G401.6 (cell line): ENCODE measurements around the gene SH3PXD2A.

Experiments used
- FAIRE-seq: peaks from 2 replicates; lab custom pipeline; 2012; peaks lifted over from hg19 to GRCh38; lab: Jason Lieb, UNC

Gene SH3PXD2A

DNA sequence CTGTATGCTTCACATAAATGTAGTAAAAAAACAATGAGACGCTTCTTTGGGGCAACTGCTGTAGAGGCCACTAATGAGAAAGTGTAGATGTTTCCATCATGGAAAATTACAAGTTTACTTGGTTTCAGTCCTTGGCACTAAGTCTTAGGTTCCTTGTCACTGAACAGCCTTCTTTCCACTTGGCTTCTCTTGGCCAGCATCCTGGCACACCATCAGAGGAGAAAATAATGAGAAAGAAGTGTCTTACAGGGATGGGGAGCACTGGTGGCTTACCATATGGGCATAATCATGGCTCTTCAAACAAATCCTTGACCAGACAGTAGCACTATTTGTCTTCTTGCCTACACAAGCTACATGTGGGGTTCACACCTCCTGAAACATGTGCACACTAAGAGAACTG, 22.5 kb upstream of the SH3PXD2A start:
- FAIRE-seq, result no peak

GRCh38 chr10:103876155-103876554, 20.8 kb upstream of the SH3PXD2A start:
- FAIRE-seq, result no peak

DNA sequence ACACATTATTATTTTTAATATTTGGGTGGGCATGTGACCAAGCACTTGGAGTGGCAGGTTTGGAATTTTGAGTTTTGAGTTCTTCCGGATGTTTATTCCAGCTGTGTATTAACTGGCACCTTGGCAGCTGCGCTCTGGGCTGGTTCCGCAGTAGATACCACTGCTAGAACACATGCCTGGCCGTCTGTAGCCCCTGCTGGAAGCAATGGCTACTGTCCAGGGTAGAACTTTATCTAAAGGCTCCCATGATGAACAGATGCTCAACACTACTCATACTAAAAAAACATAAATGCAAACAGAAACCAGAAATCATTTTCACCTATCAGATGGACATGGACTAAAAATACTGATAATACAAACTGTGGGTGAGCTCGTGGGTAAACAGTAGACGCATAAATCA, 19.4 kb upstream of the SH3PXD2A start:
- FAIRE-seq, result no peak

DNA sequence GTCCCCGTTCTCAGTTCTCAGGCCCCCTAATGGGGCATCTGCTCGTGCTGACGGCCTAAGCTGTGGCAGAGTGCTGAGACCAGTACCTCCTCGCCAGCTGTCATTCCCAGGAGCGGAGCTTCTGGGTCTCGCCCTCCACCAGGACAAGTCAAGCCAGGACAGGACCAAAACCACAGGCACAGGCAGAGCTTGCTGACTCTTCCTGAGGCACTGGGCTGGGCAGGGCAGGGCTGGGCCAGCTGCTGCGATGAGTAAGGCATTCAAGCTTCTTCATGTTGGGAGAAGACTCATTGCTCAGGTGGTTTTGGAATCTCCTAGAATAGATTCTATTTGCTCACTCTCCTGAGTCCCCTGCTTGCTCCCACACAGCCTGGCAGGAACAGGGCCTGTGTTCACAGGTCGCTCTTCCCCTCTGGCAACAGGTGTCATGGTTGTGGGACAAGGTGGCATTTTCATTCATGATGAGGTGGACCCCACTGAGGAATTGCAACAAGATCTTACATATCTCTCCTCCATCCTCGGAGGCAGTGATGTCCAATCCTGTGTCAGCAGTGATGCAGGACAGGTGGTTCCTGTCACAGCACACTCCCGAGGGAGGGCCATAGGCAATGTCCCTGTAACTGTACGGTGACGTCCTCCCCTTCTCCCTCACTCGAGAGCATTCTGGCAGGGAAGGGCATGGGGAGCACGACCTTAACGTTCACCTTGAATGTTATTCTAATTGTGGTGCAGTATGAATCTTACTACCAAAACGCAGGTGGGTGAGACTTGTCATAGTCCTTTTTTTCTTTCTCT, 17.0 kb upstream of the SH3PXD2A start:
- FAIRE-seq, result no peak

GRCh38 chr10:103871006-103871405, 15.6 kb upstream of the SH3PXD2A start:
- no peak for FAIRE-seq

- FAIRE-seq, result no peak
These were observed 15.1 kb upstream of the SH3PXD2A start for GRCh38 chr10:103870516-103870915.

DNA sequence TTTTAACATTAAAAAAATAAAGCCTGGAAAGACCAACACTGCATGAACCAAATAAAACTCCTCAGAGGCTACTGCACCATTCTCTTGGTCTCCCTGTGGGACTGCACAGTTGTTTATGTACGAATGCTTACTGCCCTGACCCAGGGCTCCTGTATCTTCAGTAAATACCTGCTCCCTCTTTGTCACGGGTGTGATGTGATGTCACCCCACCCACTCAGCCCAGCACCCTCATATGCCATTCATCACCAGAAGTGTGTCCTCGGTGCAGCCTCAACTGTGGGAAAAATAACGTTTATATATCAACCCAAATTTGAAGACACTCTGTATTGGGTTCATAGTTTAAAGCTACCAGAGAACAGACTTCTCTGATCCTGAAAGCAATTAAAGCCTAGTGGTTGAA, 14.0 kb upstream of the SH3PXD2A start:
- no peak for FAIRE-seq

DNA sequence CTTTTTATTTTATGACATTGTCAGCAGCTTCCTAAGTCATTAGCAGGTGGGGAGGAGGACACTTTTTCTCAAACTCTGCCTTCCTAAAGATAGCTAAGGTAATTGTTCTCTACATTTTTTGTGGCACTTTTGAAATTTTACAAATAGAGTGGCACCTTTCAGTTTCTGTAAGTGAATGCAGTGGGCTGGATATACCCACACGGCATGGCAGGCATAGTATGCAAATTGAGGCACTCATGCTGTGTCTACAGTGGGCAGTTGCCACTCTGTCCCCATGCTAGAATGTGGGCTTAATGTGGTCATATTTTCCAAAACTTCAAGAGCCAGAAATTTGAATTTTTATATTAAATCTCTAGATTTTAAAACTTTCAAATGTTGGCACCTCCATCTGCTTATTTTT, 12.8 kb upstream of the SH3PXD2A start:
- FAIRE-seq, result no peak

GRCh38 chr10:103861505-103861904, 6.1 kb upstream of the SH3PXD2A start:
- no peak for FAIRE-seq

DNA sequence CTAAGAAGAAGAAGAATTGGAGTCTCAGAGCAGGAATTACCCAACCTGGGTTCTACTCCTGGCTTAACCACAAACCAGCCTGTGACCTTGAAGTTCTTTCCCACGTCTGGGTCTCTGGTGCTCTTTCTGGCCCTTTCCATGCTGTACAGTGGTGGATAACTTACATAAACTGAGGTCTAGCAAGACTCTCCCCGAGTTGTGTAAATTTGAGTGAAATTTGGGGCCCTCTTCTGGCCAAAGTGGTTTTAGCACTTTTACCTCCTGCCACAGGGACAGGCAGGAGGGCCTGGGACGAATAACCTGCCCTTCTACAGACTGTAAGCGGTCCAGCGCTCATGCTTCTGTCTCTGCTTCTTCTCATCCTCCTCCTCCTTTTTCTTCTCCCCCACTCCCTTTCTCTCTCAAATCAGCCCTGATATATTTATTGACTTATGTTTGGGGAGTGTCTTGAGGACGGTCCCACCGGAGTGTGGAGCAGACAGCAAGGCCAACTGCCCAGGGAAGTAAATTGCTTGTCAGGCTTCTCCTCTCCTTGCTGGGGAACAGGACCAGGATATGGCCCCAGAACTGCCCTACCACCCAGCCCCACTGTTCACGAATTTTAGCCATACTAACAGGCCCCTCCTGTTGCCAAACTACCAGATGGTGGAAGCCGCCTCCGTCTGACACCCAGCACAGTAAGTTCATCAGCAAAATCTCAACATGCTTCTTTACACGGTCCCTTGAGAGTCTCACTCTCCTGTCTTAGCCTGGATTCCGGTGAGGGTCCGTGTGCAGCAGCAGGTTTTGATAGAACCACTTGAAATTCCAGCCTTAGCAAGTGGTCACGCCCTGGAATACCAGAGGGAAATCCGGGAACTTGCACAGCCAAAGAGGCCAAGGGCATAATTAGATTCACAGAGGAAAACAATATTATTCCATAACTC, 4.0 kb upstream of the SH3PXD2A start:
- FAIRE-seq, result peak; percentile 87

GRCh38 chr10:103858360-103858759, 3.0 kb upstream of the SH3PXD2A start:
- FAIRE-seq, result no peak

- no peak for FAIRE-seq
These were observed 1.4 kb upstream of the SH3PXD2A start for GRCh38 chr10:103856797-103857170.

GRCh38 chr10:103855852-103856796, 748 bp upstream of the SH3PXD2A start:
- no peak for FAIRE-seq

- no peak for FAIRE-seq
These were observed 537 bp downstream of the SH3PXD2A start for GRCh38 chr10:103854686-103855391.

DNA sequence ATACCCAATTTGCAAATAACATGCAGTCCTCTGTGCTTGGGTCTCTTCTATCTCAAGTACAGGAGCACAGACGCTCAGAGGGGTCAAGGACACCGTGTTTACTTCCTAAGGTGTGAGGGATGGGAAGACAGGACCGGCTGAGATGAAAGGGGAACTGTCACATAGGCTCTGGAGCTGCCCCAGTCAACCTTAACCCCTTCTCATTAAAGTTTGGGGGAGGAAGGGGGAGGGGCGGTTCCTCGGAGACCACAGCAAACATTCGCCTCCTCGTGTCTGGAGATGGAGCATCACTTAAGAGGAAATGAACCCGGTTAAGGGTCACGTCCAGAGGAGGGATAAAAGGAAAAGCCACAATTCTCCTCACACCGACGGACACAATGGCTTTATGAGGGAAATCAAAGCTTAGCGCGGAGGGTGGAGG, 1.1 kb downstream of the SH3PXD2A start:
- FAIRE-seq, result no peak

GRCh38 chr10:103853428-103854264, 1.7 kb downstream of the SH3PXD2A start:
- no peak for FAIRE-seq

DNA sequence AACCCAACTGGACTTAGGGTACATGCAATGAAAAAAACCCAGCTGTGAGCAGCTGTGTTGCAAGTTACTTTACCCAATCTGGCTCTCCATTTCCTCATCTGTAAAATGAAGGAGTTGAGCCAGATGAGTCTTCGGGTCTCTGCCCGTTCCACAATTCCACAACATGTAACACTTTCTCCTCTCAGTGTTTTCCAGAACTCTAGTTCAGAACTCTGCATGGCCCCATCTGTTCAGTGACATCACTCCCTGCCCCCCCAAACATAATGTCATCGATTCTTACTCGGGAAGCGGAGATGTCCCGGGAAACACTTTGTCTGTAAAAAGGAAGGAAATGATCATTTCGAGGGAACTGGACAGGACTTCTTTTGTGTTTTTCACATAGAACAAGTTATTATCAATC, 2.5 kb downstream of the SH3PXD2A start:
- FAIRE-seq, result no peak

GRCh38 chr10:103852189-103852711, 3.1 kb downstream of the SH3PXD2A start:
- no peak for FAIRE-seq

GRCh38 chr10:103851261-103851660, 4.1 kb downstream of the SH3PXD2A start:
- no peak for FAIRE-seq

- FAIRE-seq, result no peak
These were observed 4.8 kb downstream of the SH3PXD2A start for GRCh38 chr10:103850572-103850895.
